ENCODE results near the gene IQGAP3.
"Not testable (repeated sequence)": the region's sequence is repeated elsewhere in the genome, so short reads cannot be mapped to it uniquely, and the experiment has no call there.

IQGAP3 gene

DNA sequence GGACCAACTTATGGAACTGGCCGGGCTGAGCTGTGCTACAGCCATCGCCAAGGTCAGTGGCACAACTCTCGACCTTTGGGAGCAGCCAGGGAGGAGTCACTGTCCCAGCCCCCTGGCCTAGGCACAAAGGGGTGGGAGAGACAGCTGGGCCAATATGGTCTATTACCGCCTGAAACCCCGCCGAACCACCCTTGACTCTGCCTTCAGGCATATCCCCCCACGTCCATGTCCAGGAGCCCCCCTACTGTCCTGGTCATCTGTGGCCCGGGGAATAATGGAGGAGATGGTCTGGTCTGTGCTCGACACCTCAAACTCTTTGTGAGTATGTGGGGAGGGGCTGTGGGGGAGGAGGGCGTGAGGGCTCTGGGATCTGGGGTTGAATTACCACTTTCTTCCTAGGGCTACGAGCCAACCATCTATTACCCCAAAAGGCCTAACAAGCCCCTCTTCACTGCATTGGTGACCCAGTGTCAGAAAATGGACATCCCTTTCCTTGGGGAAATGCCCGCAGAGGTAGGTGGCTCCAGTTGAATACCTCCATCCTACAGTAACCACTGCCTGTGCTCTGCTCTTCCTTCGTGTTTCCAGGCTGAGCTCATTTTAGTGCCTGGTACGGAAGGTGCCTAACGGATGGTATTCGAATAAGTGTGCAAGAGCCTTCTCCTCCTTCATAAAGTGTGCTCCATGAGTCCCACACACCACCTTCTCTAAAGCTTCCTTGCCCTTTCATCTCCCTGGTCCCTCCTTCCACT lies 20.0 kb upstream of the IQGAP3 start:
- no peak for TF ChIP-seq JUND (IDR thresholded peaks at IDR 0.05; ENCODE audit: low read depth)
- in situ Hi-C loops (cut with HindIII; ENCODE audit: low pct_unique_long_range_greater_than_20kb, low sequenced_read_pairs): no loop called here
- DNase-seq (ENCODE audit: low read depth in 1 of 2, low spot score in 1 of 2): no peak

DNA sequence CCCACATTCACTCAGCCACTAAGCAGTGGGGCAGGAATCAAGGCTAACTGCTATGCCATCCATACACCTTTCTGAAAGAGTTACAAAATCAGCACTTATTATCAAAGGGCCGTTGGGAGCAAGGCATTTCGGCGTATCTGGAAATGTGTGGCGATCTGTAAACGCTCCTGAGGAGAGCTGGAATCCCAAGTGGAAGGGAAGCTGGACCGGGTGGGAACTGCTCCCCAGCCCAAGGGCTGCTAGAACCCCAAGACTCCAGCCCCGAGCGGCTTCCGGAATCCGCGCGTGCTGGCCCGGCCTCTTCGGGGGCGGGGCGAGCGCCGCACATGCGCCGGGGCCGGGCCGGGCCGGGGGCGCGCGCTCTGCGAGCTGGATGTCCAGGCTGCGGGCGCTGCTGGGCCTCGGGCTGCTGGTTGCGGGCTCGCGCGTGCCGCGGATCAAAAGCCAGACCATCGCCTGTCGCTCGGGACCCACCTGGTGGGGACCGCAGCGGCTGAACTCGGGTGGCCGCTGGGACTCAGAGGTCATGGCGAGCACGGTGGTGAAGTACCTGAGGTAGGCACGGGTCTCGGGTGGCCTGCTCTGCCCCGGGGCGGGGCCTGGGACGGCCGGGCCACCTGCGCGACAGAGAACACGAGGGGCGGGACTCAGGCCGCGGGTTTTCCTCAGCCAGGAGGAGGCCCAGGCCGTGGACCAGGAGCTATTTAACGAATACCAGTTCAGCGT lies 19.2 kb upstream of the IQGAP3 start, which contains the start of gene NAXE:
Gene NAXE (plus strand): TSS at position 345 of the 726 bp plus-strand sequence. CDS start 29 bp downstream, at position 374.
- TF ChIP-seq JUND (IDR thresholded peaks at IDR 0.05; ENCODE audit: low read depth): no peak
- DNase-seq (ENCODE audit: low read depth in 1 of 2, low spot score in 1 of 2): peak; percentile 78
- in situ Hi-C loops (cut with HindIII; ENCODE audit: low pct_unique_long_range_greater_than_20kb, low sequenced_read_pairs): no loop called here

DNA sequence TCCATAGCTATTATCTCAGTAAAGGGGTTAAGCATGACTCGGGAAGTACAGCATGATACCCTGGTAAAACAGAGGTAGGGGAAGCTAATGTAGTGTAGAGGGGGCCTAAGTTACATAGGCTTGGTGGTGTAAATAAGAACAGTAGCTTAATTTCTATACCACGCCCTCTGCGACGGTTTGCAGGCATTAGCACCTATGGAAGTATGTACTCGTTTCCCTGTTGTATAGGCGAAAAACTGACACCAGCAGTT lies 18.7 kb upstream of the IQGAP3 start:
- no peak for TF ChIP-seq JUND (IDR thresholded peaks at IDR 0.05; ENCODE audit: low read depth)
- in situ Hi-C loops (cut with HindIII; ENCODE audit: low pct_unique_long_range_greater_than_20kb, low sequenced_read_pairs): no loop called here
- no peak for DNase-seq (ENCODE audit: low read depth in 1 of 2, low spot score in 1 of 2)

DNA sequence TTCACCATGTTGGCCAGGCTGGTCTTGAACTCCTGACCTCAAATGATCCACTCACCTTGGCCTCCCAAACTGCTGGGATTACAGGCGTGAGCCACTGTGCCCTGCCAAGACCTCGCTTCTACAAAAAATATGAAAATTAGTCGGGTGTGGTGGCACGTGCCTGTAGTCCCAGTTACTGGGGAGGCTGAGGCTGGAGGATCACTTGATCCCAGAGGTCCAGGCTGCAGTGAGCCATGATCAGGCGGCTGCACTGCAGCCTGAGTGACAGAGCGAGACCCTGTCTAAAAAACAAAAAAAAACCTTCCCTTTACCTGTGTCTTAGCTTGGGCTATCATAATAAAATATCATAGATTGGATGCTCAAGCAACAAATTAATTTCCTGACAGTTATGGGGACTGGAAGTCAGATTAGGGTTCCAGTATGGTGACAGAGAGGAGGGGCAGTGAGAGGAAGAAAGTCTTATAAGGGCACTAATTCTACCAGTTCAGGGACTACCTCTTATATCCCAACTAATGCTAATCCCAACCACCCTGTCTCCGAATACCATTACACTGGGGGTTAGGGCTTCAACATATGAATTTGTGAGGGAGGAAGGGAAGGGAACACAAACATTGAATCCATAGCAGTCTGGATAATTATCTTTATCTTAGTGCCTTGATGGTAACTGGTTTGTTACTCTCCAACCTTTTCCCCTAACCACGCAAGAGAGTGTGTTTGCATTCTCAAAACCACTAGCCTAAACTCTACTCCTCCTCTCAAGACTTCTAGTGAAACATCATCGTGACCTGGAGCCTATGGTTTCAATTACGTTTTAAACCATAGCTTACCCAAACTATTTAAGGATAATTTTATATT lies 18.2 kb upstream of the IQGAP3 start:
- in situ Hi-C loops (cut with HindIII; ENCODE audit: low pct_unique_long_range_greater_than_20kb, low sequenced_read_pairs): no loop called here
- no peak for TF ChIP-seq JUND (IDR thresholded peaks at IDR 0.05; ENCODE audit: low read depth)
- DNase-seq (ENCODE audit: low read depth in 1 of 2, low spot score in 1 of 2): no peak

DNA sequence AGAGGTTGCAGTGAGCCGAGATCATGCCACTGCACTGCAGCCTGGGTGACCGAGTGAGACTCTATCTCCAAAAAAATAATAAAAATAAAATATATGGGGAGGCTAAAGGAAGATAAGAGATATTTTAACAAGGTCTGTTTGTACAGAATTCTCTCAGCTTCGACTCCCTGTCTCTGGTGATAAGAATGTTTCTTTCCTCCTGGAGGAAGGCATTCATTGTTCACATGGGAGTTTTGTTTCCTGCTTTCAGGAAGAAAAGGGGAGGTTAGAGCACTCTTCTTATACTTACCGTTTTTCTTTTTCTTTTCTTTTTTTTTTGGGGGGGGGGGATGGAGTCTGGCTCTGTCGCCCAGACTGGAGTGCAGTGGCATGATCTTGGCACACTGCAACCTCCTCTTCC lies 17.2 kb upstream of the IQGAP3 start:
- no peak for DNase-seq (ENCODE audit: low read depth in 1 of 2, low spot score in 1 of 2)
- TF ChIP-seq JUND (IDR thresholded peaks at IDR 0.05; ENCODE audit: low read depth): no peak
- in situ Hi-C loops (cut with HindIII; ENCODE audit: low pct_unique_long_range_greater_than_20kb, low sequenced_read_pairs): no loop called here

DNA sequence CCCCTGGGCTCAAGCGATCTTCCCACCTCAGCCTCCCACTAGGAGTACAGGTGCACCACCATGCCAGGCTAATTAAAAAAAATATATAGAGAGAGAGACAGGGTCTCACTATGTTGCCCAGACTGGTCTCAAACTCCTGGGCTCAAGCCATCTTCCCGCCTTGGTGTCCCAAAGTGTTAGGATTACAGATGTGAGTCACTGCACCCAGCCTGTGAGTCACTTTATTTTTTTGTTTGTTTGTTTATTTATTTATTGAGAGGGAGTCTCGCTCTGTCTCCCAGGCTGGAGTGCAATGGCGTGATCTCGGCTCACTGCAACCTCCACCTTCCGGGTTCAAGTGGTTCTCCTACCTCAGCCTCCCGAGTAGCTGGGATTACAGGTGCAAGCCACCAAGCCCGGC lies 15.6 kb upstream of the IQGAP3 start:
- in situ Hi-C loops (cut with HindIII; ENCODE audit: low pct_unique_long_range_greater_than_20kb, low sequenced_read_pairs); DNase-seq (ENCODE audit: low read depth in 1 of 2, low spot score in 1 of 2): not testable (repeated sequence)

DNA sequence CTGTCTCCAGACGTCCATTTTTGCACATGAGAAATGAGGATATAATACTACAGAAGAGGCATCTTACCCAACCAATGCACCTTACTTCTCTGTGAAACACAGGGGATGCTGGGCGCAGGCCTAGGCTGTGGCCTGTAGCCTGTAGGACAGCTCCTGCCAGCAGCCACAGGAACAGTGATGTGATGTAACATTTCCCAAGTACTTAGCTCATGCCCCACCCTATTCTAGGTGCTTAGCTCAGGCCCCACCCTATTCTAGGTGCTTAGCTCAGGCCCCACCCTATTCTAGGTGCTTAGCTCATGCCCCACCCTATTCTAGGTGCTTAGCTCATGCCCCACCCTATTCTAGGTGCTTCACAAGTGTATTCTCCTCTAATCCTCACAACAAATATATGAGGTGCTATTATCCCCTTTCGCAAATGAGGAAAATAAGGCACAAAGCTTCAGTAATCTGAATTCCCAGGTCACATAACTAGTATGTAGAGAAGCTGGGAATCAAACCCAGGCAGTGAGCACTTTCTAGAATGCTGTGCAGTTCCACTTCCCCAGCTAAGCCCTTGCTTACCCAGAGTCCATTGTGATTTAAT lies 14.6 kb upstream of the IQGAP3 start:
- in situ Hi-C loops (cut with HindIII; ENCODE audit: low pct_unique_long_range_greater_than_20kb, low sequenced_read_pairs): no loop called here
- DNase-seq (ENCODE audit: low read depth in 1 of 2, low spot score in 1 of 2): no peak
- TF ChIP-seq JUND (IDR thresholded peaks at IDR 0.05; ENCODE audit: low read depth): no peak

DNA sequence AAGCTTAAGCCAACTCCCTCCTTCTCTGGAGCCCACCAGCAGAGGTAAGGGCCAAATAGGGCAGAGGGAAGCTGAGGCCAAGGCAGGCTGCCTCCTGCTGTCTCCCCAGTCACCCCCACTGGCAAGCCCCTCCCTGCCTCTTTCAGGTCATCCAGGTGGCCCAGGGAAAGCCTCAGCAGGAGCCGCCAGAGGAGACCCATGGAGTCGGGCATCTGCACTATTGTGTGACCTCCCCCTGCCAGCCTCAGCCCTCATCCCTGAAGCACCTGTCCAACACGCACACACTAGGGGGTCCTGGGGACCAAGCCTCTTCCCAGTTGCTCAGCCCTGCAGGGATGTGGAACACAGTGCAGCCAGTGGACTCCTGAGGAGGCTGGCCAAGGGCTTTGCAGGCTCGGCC lies 14.0 kb upstream of the IQGAP3 start:
- no peak for TF ChIP-seq JUND (IDR thresholded peaks at IDR 0.05; ENCODE audit: low read depth)
- DNase-seq (ENCODE audit: low read depth in 1 of 2, low spot score in 1 of 2): no peak
- in situ Hi-C loops (cut with HindIII; ENCODE audit: low pct_unique_long_range_greater_than_20kb, low sequenced_read_pairs): no loop called here

DNA sequence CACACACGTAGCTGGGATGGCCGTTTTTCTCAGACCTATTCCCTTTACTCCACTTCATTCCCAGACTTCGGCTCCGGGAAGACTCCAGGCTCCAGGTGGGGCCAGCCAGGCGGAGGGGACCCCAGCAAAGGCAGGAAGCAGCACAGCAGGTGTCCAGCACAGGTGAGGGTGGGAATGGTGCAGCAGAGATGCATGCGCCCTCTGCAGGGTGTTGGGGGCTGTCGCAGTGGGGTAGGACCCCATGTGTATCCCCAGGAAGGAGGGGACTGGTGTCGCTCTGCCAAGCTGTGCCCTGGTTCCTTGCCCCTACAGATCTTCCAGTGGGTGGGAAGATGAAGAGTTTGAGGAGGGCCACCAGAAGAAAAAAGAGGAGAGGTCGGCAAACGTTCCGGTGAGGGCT lies 12.4 kb upstream of the IQGAP3 start:
- DNase-seq (ENCODE audit: low read depth in 1 of 2, low spot score in 1 of 2): no peak
- in situ Hi-C loops (cut with HindIII; ENCODE audit: low pct_unique_long_range_greater_than_20kb, low sequenced_read_pairs): no loop called here

DNA sequence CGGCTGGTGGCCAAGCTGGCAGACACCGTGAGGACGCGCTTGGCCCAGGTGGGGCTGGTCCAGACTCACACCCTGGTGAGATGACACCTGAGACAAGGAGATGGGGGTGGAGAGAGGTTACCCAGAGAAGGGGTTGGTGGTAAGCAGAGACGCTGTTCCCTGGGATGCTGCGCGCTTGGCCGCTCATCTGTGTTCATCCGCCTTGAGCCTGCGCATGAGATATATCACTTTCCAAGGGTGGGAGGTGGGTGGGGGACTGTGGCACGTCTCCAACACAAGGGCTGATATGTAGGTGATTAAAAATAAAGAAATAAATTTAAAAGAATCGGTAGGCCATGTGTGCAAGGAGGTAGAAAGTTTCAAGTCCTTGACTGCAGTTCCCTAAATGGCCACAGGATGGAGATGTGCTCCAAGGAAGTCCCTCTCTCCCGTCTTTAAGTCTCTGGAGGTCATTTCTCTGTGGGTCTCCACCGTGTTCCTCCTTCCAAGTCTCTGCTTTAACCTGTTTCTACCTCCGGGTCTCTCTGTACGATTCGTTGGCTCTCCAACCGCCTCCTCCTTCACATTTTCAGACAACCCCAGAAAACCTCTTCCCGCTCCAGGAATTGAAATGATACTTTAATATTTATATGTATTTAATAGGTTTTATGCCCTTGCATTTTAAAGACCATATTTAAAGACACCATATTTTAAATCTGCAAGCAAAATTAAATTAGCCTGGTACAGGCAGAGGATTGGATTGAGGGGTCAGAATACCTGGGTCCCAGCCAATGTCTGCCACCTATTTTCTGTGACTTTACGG lies 11.7 kb upstream of the IQGAP3 start:
- DNase-seq (ENCODE audit: low read depth in 1 of 2, low spot score in 1 of 2): peak; percentile 75 to 90
- in situ Hi-C loops (cut with HindIII; ENCODE audit: low pct_unique_long_range_greater_than_20kb, low sequenced_read_pairs): no loop called here
- TF ChIP-seq JUND (IDR thresholded peaks at IDR 0.05; ENCODE audit: low read depth): no peak

More for the DNA sequence above, 12.4 kb upstream of the IQGAP3 start:
- no peak for TF ChIP-seq JUND (IDR thresholded peaks at IDR 0.05; ENCODE audit: low read depth)

DNA sequence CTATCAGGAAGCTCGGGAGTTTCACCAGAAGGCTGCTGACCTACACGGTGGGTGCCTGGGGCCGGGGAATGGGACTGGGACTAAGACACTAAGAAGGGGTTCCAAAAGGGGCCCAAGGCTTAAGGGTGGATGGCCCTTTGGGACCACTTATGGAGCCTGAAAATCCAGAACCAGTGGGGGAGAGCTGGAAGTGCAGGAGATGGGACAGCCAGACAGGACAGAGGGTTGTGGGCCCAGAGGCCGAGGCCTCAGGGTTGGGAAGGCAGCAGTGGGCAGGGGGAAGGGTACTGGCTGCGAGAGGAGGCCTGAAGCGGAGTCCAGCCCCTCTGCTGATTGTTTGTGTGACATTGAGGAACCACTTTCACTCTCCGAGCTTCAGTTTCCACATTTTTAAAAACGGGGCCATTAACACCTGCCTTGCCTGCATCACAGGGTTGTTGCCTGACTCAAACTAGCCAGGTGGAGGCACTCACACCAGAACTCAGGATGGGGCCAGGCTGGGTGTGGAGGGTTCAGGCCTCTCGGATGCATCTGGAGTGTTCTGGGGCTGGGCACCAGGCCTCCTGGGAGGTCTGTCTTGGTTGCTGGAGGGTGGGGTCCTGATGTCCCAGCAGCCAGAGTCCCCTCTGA lies 10.1 kb upstream of the IQGAP3 start:
- TF ChIP-seq JUND (IDR thresholded peaks at IDR 0.05; ENCODE audit: low read depth): no peak
- in situ Hi-C loops (cut with HindIII; ENCODE audit: low pct_unique_long_range_greater_than_20kb, low sequenced_read_pairs): no loop called here

More for the DNA sequence above, 10.1 kb upstream of the IQGAP3 start:
- no peak for DNase-seq (ENCODE audit: low read depth in 1 of 2, low spot score in 1 of 2)

Measured in T47D (cell line).